SU-DHL-6 (cell line): ENCODE results near the gene C5orf58.

ENCODE experiments used
- CTCF ChIP-seq: fragments of 200-600 bp; sonication (generic); IDR thresholded peaks from one replicate; pipeline ENCODE4 v1.5.1; 2017; ENCODE audit warnings: antibody characterized with exemption, mild to moderate bottlenecking, low read length, moderate library complexity; ENCODE audit not compliant: insufficient read depth, poor library complexity, severe bottlenecking
- EZH2phosphoT487 ChIP-seq: fragments of 200-600 bp; sonication (generic), shearing (Covaris generic); conservative IDR thresholded peaks from 2 replicates; pipeline ENCODE4 v1.6.1; 2018; ENCODE audit warnings: mild to moderate bottlenecking, antibody characterized with exemption, low read length, moderate library complexity, mixed read lengths

- TF ChIP-seq CTCF = no peak
- TF ChIP-seq EZH2phosphoT487 = no peak
Measured at GRCh38 chr5:170186856-170187255, 45.9 kb upstream of the C5orf58 start.
